ENCODE results near the gene SLC38A5. TPM values are rescaled to one million over a fixed set of nuclear protein-coding genes. Genes with fewer than 3 reads are reported as not detected.

SLC38A5 gene
- total RNA-seq, 1 donor from 2014 or later, result 205 TPM

- intact Hi-C loops (cut with micrococcal nuclease), result loop anchor here (10.0 kb wide), 1 partner anchor 819 kb away; the partner anchor contains the start of genes ELK1 and UXT
These were observed 3.6 kb upstream of the SLC38A5 start for GRCh38 chrX:48473704-48473990.

GRCh38 chrX:48472851-48473703 is 3.0 kb upstream of the SLC38A5 start:
- peaks cover 29% of the 10 kb centered on the region for H3K4me1 Mint-ChIP-seq (ENCODE audit: low read depth)
- H3K27me3 Mint-ChIP-seq (ENCODE audit: insufficient read depth), result peaks cover 2% of the 10 kb centered on the region
- H3K4me3 Mint-ChIP-seq, result no peak overlapping the region
- no peak for DNase-seq (ENCODE audit: low spot score)
- H3K9me3 Mint-ChIP-seq, result no peaks in the 10 kb centered on the region
- peaks cover 10% of the 10 kb centered on the region for H3K36me3 Mint-ChIP-seq (ENCODE audit: low read depth)
- intact Hi-C loops (cut with micrococcal nuclease), result loop anchor here (10.0 kb wide), 1 partner anchor 818 kb away; the partner anchor contains the start of genes ELK1 and UXT
- H3K27ac Mint-ChIP-seq, result no peak overlapping the region

More at GRCh38 chrX:48473704-48473990, 3.6 kb upstream of the SLC38A5 start:
- Mint-ChIP-seq H3K4me3 (no peak overlapping the region), H3K36me3 (ENCODE audit: low read depth) (peaks cover 12% of the 10 kb centered on the region), H3K27me3 (ENCODE audit: insufficient read depth) (peaks cover 2% of the 10 kb centered on the region), H3K27ac (no peak overlapping the region), H3K9me3 (no peaks in the 10 kb centered on the region), H3K4me1 (ENCODE audit: low read depth) (peaks cover 29% of the 10 kb centered on the region)
- DNase-seq (ENCODE audit: low spot score), result no peak

GRCh38 chrX:48472225-48472624 is 2.2 kb upstream of the SLC38A5 start:
- intact Hi-C loops (cut with micrococcal nuclease), result loop anchor here (10.0 kb wide), 1 partner anchor 817 kb away; the partner anchor contains the start of genes ELK1 and UXT
- Mint-ChIP-seq H3K36me3 (ENCODE audit: low read depth) (peaks cover 12% of the 10 kb centered on the region), H3K27ac (no peak overlapping the region), H3K4me1 (ENCODE audit: low read depth) (peaks cover 20% of the 10 kb centered on the region), H3K9me3 (no peaks in the 10 kb centered on the region), H3K4me3 (no peak overlapping the region), H3K27me3 (ENCODE audit: insufficient read depth) (peaks cover 2% of the 10 kb centered on the region)
- no peak for DNase-seq (ENCODE audit: low spot score)

GRCh38 chrX:48471504-48471903 is 1.4 kb upstream of the SLC38A5 start:
- Mint-ChIP-seq H3K4me1 (ENCODE audit: low read depth) (peaks cover 13% of the 10 kb centered on the region), H3K4me3 (no peak overlapping the region), H3K27ac (no peak overlapping the region), H3K9me3 (no peaks in the 10 kb centered on the region), H3K36me3 (ENCODE audit: low read depth) (peaks cover 10% of the 10 kb centered on the region), H3K27me3 (ENCODE audit: insufficient read depth) (peaks cover 2% of the 10 kb centered on the region)
- no peak for DNase-seq (ENCODE audit: low spot score)
- intact Hi-C loops (cut with micrococcal nuclease), result loop anchor here (10.0 kb wide), 1 partner anchor 817 kb away; the partner anchor contains the start of genes ELK1 and UXT

- Mint-ChIP-seq H3K27ac (no peak overlapping the region), H3K36me3 (ENCODE audit: low read depth) (peaks cover 11% of the 10 kb centered on the region), H3K4me1 (ENCODE audit: low read depth) (peaks cover 14% of the 10 kb centered on the region), H3K27me3 (ENCODE audit: insufficient read depth) (peaks cover 2% of the 10 kb centered on the region), H3K9me3 (no peaks in the 10 kb centered on the region), H3K4me3 (peak overlapping the region; percentile 8)
- intact Hi-C loops (cut with micrococcal nuclease), result loop anchor here (10.0 kb wide), 1 partner anchor 816 kb away; the partner anchor contains the start of genes ELK1 and UXT
- no peak for DNase-seq (ENCODE audit: low spot score)
These were observed 716 bp upstream of the SLC38A5 start for GRCh38 chrX:48470833-48471118.

GRCh38 chrX:48468693-48469691 is 1.1 kb downstream of the SLC38A5 start:
- Mint-ChIP-seq H3K9me3 (no peaks in the 10 kb centered on the region), H3K4me3 (peak overlapping the region; percentile 97), H3K27me3 (ENCODE audit: insufficient read depth) (peaks cover 2% of the 10 kb centered on the region), H3K4me1 (ENCODE audit: low read depth) (peaks cover 28% of the 10 kb centered on the region), H3K36me3 (ENCODE audit: low read depth) (peaks cover 24% of the 10 kb centered on the region), H3K27ac (peak overlapping the region; percentile 91)
- no peak for DNase-seq (ENCODE audit: low spot score)
- intact Hi-C loops (cut with micrococcal nuclease), result loop anchor here (2.0 kb wide), 1 partner anchor 40 kb away; the partner anchor contains the start of gene PORCN

GRCh38 chrX:48468247-48468671 is 1.8 kb downstream of the SLC38A5 start:
- Mint-ChIP-seq H3K9me3 (no peaks in the 10 kb centered on the region), H3K27ac (peak overlapping the region; percentile 91), H3K36me3 (ENCODE audit: low read depth) (peaks cover 27% of the 10 kb centered on the region), H3K4me3 (peak overlapping the region; percentile 97), H3K4me1 (ENCODE audit: low read depth) (peaks cover 30% of the 10 kb centered on the region), H3K27me3 (ENCODE audit: insufficient read depth) (peaks cover 2% of the 10 kb centered on the region)
- intact Hi-C loops (cut with micrococcal nuclease), result loop anchor here (2.0 kb wide), 1 partner anchor 41 kb away; the partner anchor contains the start of gene PORCN
- no peak for DNase-seq (ENCODE audit: low spot score)

GRCh38 chrX:48467281-48467761 is 2.7 kb downstream of the SLC38A5 start:
- DNase-seq (ENCODE audit: low spot score), result no peak
- Mint-ChIP-seq H3K4me3 (peak overlapping the region; percentile 97), H3K9me3 (no peaks in the 10 kb centered on the region), H3K36me3 (ENCODE audit: low read depth) (peaks cover 31% of the 10 kb centered on the region), H3K27me3 (ENCODE audit: insufficient read depth) (no peaks in the 10 kb centered on the region), H3K27ac (peak overlapping the region; percentile 91), H3K4me1 (ENCODE audit: low read depth) (peaks cover 30% of the 10 kb centered on the region)
- intact Hi-C loops (cut with micrococcal nuclease), result no loop called here

- Mint-ChIP-seq H3K9me3 (no peaks in the 10 kb centered on the region), H3K36me3 (ENCODE audit: low read depth) (peaks cover 35% of the 10 kb centered on the region), H3K4me3 (peak overlapping the region; percentile 97), H3K4me1 (ENCODE audit: low read depth) (peaks cover 30% of the 10 kb centered on the region), H3K27ac (peak overlapping the region; percentile 52), H3K27me3 (ENCODE audit: insufficient read depth) (no peaks in the 10 kb centered on the region)
- no peak for DNase-seq (ENCODE audit: low spot score)
- intact Hi-C loops (cut with micrococcal nuclease), result no loop called here
These were observed 3.4 kb downstream of the SLC38A5 start for GRCh38 chrX:48466696-48467095.

- Mint-ChIP-seq H3K27me3 (ENCODE audit: insufficient read depth) (no peaks in the 10 kb centered on the region), H3K27ac (peak overlapping the region; percentile 31)
- intact Hi-C loops (cut with micrococcal nuclease), result no loop called here
These were observed 4.6 kb downstream of the SLC38A5 start for GRCh38 chrX:48465336-48465933.

GRCh38 chrX:48461830-48462229 is 8.2 kb downstream of the SLC38A5 start:
- H3K27me3 Mint-ChIP-seq (ENCODE audit: insufficient read depth), result no peaks in the 10 kb centered on the region
- no peak for DNase-seq (ENCODE audit: low spot score)
- no peak overlapping the region for H3K27ac Mint-ChIP-seq
- H3K9me3 Mint-ChIP-seq, result no peaks in the 10 kb centered on the region
- no peak overlapping the region for H3K4me3 Mint-ChIP-seq
- intact Hi-C loops (cut with micrococcal nuclease), result no loop called here
- H3K4me1 Mint-ChIP-seq (ENCODE audit: low read depth), result peaks cover 22% of the 10 kb centered on the region
- peaks cover 41% of the 10 kb centered on the region for H3K36me3 Mint-ChIP-seq (ENCODE audit: low read depth)

More at GRCh38 chrX:48465336-48465933, 4.6 kb downstream of the SLC38A5 start:
- no peak for DNase-seq (ENCODE audit: low spot score)
- Mint-ChIP-seq H3K4me3 (peak overlapping the region; percentile 69), H3K36me3 (ENCODE audit: low read depth) (peaks cover 40% of the 10 kb centered on the region), H3K9me3 (no peaks in the 10 kb centered on the region), H3K4me1 (ENCODE audit: low read depth) (peaks cover 31% of the 10 kb centered on the region)

GRCh38 chrX:48460606-48461005 is 9.5 kb downstream of the SLC38A5 start:
- H3K4me1 Mint-ChIP-seq (ENCODE audit: low read depth), result peaks cover 20% of the 10 kb centered on the region
- no peak overlapping the region for H3K4me3 Mint-ChIP-seq
- no peaks in the 10 kb centered on the region for H3K27me3 Mint-ChIP-seq (ENCODE audit: insufficient read depth)
- no peak overlapping the region for H3K27ac Mint-ChIP-seq
- DNase-seq (ENCODE audit: low spot score), result no peak
- intact Hi-C loops (cut with micrococcal nuclease), result no loop called here
- no peaks in the 10 kb centered on the region for H3K9me3 Mint-ChIP-seq
- peaks cover 36% of the 10 kb centered on the region for H3K36me3 Mint-ChIP-seq (ENCODE audit: low read depth)

Data from activated T-helper 1 cell treated with anti-CD3 and anti-CD28 coated beads, Interleukin-12 subunit alpha, Interleukin-12 subunit beta, Interleukin-2, Interleukin-4 antibody, amounts not matched to agents 30 ng/mL and 10 ng/mL and 1 ng/mL, durations not matched to agents 14 hours and 24 hours and 36 hours (primary cell).